AG08396 (cell line): ENCODE measurements around the gene MAGEE2.
"Not testable (repeated sequence)": the region's sequence is repeated elsewhere in the genome, so short reads cannot be mapped to it uniquely, and the experiment has no call there.

ENCODE experiments used
- DNase-seq: peaks from one replicate; pipeline ENCODE4 v3.0.0; 2012; ENCODE audit warnings: low spot score, mixed read lengths

Gene MAGEE2

GRCh38 chrX:75784680-75785491 lies at the start of gene MAGEE2:
MAGEE2 (minus strand) TSS chrX:75785254; CDS start chrX:75785051, 203 bp downstream.
- no peak for DNase-seq

GRCh38 chrX:75786290-75786689 lies 1.2 kb upstream of the MAGEE2 start:
- no peak for DNase-seq

GRCh38 chrX:75781611-75782010 lies 3.4 kb downstream of the MAGEE2 start:
- no peak for DNase-seq

GRCh38 chrX:75768063-75768462 lies 17.0 kb downstream of the MAGEE2 start:
- DNase-seq, result not testable (repeated sequence)

GRCh38 chrX:75748431-75748830 lies 36.6 kb downstream of the MAGEE2 start:
- no peak for DNase-seq

GRCh38 chrX:75746891-75747639 lies 38.0 kb downstream of the MAGEE2 start:
- DNase-seq, result peak; percentile 31
